ENCODE results near the gene FOXL1.

The FOXL1 gene

GRCh38 chr16:86619239-86619794 lies 41.0 kb downstream of the FOXL1 start:
- in situ Hi-C loops (cut with MboI; ENCODE audit: low pct_unique_long_range_greater_than_20kb, low sequenced_read_pairs): no loop called here
- DNase-seq: no peak

- in situ Hi-C loops (cut with MboI; ENCODE audit: low pct_unique_long_range_greater_than_20kb, low sequenced_read_pairs): no loop called here
- no peak for DNase-seq
Measured at GRCh38 chr16:86620184-86620583, 41.8 kb downstream of the FOXL1 start.

DNA sequence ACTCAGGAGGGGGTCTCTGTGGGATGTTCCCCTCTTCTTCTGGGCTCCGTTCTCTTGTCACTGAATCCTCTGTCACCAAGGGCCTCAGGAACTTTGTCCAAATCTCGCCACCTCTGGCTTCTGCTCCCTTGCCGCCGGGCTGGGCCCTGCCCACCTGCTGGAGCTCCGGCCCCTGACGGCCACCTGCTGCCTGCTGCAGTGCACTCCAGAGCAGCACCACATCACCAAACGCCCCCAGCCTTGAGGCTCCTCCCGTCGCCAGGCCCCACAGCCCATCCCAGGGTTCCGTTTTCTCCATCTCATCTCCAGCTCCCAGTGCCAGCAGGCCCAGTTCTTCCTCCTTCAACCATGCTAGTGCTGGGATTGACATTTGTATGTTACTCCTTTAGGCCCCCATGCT lies 43.6 kb downstream of the FOXL1 start:
- no peak for DNase-seq
- in situ Hi-C loops (cut with MboI; ENCODE audit: low pct_unique_long_range_greater_than_20kb, low sequenced_read_pairs): no loop called here

- in situ Hi-C loops (cut with MboI; ENCODE audit: low pct_unique_long_range_greater_than_20kb, low sequenced_read_pairs): no loop called here
- DNase-seq: no peak
Measured at GRCh38 chr16:86622700-86623615, 44.6 kb downstream of the FOXL1 start.

GRCh38 chr16:86625029-86625428 lies 46.7 kb downstream of the FOXL1 start:
- in situ Hi-C loops (cut with MboI; ENCODE audit: low pct_unique_long_range_greater_than_20kb, low sequenced_read_pairs): no loop called here
- no peak for DNase-seq

GRCh38 chr16:86625821-86626220 lies 47.5 kb downstream of the FOXL1 start:
- DNase-seq: no peak
- in situ Hi-C loops (cut with MboI; ENCODE audit: low pct_unique_long_range_greater_than_20kb, low sequenced_read_pairs): no loop called here

DNA sequence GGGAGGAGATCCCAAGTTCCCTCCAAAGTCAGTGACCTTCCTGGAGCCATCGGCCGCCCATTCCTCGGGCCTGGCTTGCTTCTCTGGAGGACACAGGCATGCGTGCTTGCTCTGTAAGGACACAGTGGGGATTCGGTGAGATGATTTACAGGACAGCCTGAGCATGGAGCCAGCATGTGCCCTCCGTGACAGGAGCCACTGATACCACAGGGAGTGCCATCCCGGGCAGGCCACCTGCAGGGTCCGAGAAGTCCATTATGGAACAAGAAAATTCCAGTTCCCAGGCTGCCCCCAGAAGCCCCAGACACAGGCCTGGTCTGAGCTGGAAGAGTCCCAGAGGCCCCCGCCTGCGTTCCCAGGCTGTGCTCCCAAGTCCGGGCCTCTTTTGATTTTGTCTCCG lies 47.9 kb downstream of the FOXL1 start:
- DNase-seq: no peak
- in situ Hi-C loops (cut with MboI; ENCODE audit: low pct_unique_long_range_greater_than_20kb, low sequenced_read_pairs): no loop called here

DNA sequence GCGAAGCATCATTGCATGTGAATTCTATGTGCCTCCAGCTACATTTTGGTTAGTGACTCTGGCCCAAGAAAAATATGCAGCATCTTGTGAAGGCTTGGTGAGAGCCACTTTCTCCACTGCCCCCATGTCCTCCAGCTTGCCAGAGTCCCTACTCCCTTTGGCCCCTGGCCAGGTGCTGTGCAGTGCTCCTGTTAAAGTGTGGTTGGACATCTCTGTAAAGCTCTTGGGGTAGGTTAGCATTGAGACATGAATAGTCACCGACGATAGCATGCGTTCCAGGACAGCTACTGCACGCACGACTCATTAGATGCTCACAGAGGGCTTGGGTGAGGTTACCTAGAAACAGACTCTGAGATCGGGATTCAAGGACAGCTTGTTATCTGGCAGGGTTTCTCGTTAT lies 48.6 kb downstream of the FOXL1 start:
- in situ Hi-C loops (cut with MboI; ENCODE audit: low pct_unique_long_range_greater_than_20kb, low sequenced_read_pairs): no loop called here
- DNase-seq: no peak

- no peak for DNase-seq
- in situ Hi-C loops (cut with MboI; ENCODE audit: low pct_unique_long_range_greater_than_20kb, low sequenced_read_pairs): no loop called here
Measured at GRCh38 chr16:86628614-86629013, 50.3 kb downstream of the FOXL1 start.

- no peak for DNase-seq
- in situ Hi-C loops (cut with MboI; ENCODE audit: low pct_unique_long_range_greater_than_20kb, low sequenced_read_pairs): no loop called here
Measured at GRCh38 chr16:86630471-86630870, 52.1 kb downstream of the FOXL1 start.

DNA sequence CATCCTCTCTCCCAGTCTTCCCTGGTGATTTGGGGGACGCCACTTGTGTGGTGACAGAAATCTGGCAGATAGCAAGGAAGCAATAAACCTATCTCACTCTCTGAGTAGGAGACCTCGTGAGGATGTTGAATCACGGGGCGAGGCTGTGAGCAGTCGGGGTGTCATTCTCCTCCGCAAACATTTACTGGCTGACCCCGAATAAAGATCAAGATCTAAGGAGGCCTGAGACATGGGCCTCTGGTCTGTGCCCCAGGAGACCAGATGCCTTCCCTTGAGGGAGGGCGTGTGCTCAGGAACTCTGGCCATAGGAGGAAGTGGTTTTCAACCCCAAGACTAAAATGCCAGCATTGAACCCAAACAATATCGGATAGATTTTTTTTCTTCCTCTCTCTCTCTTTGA lies 53.1 kb downstream of the FOXL1 start:
- in situ Hi-C loops (cut with MboI; ENCODE audit: low pct_unique_long_range_greater_than_20kb, low sequenced_read_pairs): no loop called here
- DNase-seq: no peak
